GM12801 (cell line): Measurements from ENCODE around the gene ACP7.

Experiments used
- TF ChIP-seq, protein P1 (sequence below): IDR thresholded peaks from one replicate; pipeline ENCODE4 v1.5.1; 2011; ENCODE audit warnings: control low read depth; ENCODE audit not compliant: insufficient read length; ENCODE audit errors: extremely low read depth

The ACP7 gene

DNA sequence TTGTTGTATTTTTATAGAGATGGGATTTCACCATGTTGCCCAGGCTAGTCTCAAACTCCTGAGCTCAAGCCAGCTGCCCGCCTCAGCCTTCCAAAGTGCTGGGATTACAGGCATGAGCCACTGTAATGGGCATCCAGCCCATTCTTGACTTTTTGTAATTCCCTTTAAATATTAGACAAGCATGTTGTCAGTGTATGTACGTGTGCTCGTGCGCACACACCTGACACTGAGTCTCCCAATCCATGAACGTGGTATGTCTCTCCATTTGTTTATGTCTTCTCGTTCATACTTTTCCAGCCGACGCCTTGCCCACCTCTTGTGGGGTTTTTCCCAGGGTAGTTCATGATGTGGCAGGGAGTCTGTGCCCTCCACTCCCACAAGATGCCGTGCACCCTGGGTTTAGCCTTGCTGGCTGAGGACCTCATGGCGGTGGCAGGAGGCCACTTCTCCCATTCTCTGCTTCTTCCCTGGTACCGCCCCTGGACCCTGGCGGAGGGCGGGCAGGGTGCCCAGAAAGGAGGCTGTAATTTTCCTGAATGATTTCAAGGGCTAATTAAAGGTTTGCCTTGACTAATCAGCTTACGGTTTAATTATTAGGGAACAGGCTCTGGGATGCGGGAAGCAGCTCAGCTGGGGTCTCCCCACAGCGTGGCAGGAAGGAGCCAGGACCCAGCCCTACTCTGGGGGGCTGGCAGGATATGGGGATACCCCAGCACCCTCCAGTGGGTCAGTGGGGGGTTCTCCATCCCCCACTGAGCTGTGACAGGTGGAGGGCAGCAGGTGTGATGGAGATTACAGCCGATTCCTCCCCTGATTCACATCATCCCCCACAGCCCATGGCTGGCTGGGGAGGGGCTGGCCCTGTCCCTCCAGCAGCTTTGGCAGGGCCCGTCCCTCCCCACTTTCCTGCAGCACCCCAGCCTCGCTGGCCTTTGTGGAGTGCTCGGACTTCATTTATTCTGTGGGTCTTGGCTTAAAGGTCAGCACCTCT lies 54.3 kb downstream of the ACP7 start:
- TF ChIP-seq, protein P1, sequence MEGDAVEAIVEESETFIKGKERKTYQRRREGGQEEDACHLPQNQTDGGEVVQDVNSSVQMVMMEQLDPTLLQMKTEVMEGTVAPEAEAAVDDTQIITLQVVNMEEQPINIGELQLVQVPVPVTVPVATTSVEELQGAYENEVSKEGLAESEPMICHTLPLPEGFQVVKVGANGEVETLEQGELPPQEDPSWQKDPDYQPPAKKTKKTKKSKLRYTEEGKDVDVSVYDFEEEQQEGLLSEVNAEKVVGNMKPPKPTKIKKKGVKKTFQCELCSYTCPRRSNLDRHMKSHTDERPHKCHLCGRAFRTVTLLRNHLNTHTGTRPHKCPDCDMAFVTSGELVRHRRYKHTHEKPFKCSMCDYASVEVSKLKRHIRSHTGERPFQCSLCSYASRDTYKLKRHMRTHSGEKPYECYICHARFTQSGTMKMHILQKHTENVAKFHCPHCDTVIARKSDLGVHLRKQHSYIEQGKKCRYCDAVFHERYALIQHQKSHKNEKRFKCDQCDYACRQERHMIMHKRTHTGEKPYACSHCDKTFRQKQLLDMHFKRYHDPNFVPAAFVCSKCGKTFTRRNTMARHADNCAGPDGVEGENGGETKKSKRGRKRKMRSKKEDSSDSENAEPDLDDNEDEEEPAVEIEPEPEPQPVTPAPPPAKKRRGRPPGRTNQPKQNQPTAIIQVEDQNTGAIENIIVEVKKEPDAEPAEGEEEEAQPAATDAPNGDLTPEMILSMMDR = no peak

DNA sequence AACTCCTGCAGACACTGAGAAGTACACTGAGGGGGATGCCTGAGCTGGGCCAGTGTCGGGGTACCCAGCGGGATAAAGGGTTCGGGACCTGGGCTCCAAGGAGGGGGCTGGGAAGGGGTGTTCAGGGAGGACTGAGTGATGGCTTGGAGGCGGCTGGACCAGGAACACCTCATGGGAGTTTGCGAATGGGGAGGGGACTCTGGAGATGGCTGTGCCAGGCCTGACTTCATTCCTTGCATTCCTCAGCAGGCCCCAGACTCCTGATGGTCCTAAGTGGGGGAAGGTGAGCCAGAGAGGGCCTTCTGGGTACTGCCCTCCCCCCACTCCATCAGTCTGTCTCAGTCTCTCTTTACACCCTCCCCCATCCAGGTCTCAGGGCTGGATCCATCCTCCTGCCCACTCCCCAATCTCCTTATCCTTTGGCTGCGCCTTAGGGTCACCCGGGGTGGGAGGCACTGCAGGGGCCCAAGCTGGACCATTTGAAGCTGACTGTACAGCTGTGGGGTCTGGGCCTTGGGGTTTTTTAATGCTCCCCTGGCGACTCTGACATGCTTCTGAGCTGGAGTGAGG lies 55.2 kb downstream of the ACP7 start:
- TF ChIP-seq, protein P1 = no peak

DNA sequence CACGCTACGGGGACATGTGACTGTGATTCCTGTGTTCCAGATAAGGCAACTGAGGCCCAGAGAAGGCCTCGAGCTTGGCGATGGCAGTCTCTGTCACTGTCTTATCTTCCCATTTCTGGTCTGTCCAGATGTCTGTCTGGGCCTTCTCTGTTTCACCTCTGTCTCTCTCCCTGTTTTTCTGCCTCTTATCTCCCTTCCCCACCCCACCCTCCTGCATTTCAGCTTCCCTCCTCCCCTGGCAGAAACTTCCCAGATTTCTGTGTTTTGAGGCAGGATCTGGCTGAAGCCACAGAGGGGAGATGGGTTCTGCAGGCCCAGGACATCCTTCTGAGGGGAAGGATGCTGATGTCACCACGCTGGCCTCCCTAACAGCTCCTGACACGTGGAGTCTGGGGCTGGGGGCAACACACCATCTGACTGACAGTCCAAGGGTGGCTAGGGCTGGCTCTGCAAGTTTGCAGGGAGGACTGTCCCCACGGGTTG lies 55.8 kb downstream of the ACP7 start:
- TF ChIP-seq, protein P1 = no peak

DNA sequence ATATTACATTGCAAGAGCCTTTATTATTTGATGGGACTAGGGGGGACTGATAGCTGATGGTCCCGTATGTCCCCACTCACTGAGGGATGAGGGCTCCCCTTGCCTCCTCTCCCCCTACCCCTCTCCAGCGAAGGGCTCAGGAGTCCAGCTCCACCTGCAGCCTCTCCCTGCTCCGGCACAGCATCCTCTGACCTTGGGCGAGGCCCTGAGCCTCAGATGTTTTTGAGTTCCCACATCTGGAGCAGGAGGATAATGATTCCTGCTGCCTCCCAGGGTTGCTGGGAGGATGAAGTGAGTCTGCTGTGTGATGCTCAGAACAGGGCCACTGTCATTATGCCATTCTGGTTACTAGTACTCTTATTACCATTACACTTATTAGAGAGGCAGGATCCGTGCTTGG lies 56.4 kb downstream of the ACP7 start:
- TF ChIP-seq, protein P1 = no peak

DNA sequence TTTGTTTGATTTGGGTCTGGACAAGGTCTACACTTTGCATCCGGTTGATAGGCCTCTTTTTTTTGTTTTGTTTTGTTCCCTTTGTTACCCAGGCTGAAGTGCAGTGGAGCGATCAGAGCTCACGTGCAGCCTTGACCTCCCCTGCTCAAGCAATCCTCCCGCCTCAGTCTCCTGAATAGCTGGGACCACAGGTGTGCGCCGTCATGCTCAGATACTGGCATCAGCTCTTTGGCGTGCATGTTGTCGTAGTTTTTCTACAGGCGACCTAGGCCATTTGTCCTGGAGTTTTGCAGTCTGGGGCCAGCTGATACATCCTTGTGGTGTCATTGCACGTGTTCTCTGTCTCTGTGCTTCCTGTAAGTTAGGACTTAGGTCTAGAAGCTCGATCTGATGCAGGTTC lies 57.8 kb downstream of the ACP7 start:
- TF ChIP-seq, protein P1 = no peak

DNA sequence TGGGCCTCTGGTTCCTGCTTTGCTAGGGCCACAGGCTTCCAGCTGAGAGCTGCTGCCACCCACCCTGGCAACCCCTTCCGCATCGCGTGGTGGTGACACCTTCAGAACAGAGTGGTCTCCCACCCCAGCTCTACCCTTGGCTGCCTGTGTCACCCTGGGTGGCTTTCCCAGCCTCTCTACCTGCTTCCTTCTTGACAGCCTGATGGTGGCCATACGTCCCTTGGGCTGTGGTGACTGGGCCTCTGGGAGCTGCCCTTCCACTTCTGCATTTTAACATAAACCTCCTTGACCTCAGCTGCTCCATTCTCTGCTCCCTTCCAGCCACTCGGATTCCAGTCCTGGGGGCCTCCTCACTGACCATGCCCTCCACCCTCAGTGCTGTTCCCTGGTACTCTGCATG lies 58.5 kb downstream of the ACP7 start:
- TF ChIP-seq, protein P1 = no peak

DNA sequence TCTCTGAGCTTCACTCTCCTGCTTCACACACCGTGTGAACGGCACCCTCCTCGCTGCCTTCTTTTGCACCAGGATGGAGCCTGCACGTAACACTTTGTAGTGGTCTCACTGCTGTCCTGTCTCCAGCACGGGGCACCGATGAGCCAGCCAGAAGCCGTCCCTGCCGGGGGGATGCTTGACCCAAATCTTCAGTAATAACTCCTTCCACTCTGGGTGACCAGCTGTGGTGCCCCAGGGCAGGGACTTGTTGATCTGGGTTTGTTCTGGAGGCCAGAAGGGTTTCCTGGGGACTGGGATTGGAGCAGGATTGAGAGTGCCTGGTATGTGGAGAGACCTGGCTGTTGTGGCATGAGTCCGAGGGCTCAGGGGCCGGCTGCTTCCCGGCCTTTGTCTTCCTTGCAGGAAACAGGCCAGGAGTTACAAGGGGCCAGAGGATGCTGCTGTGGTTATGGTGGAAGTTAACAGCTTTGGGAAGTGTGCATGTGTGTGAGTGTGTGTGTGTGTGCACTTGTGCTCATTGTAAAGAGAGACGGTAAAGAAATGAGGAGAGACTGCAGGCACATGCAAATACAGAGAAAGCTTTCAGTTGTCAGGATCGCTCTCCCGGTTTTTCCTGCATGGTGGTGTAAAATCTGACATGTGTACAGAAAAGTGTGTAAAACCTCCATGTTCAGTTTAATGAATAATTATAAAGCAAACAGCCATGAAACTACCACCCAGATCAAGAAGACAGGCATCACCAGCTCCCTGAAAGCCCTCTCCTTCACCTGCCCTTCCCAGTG lies 60.3 kb downstream of the ACP7 start:
- TF ChIP-seq, protein P1 = no peak
